HepG2 (cell line): ENCODE results near the gene IFITM10. TPM values are rescaled to one million over a fixed set of nuclear protein-coding genes. Genes with fewer than 3 reads are reported as not detected.
A peak's percentile ranks its signal among the peaks of the same experiment; 100 is the strongest.

Source experiments
- CBX1 ChIP-seq: IDR thresholded peaks from one replicate; pipeline ENCODE4 v1.6.1; 2016; ENCODE audit warnings: antibody characterized with exemption, low read depth
- HOXA3 ChIP-seq: sonication (generic); formaldehyde crosslinking; IDR thresholded peaks from 2 replicates; pipeline ENCODE4 v1.5.0; 2020; ENCODE audit warnings: missing genetic modification reagents
- LCORL ChIP-seq, 2 experiments: fragments of 450-650 bp in 1 of 2; sonication (generic) in 1 of 2; formaldehyde crosslinking in 1 of 2; IDR thresholded peaks; 2 replicates each; pipeline versions ENCODE4 v1.5.0 to v1.6.1; 2017 to 2020; ENCODE audit warnings: antibody characterized with exemption in 1 of 2, missing genetic modification reagents in 1 of 2
- MAZ ChIP-seq, 2 experiments: sonication (generic) in 1 of 2; formaldehyde crosslinking in 1 of 2; IDR thresholded peaks; 2 replicates each; pipeline versions ENCODE4 v1.5.0 to v1.6.1; 2012 to 2020; ENCODE audit warnings: low read depth in 2 of 2, mild to moderate bottlenecking in 2 of 2, borderline replicate concordance in 1 of 2, improper control_type of control experiment in 1 of 2, low read length in 1 of 2, missing genetic modification reagents in 1 of 2, moderate library complexity in 1 of 2
- NCOA2 ChIP-seq: sonication (generic); formaldehyde crosslinking; IDR thresholded peaks from 2 replicates; pipeline ENCODE4 v1.8.0; 2022; ENCODE audit warnings: inconsistent platforms
- SMAD3 ChIP-seq: sonication (generic); formaldehyde crosslinking; IDR thresholded peaks from 2 replicates; pipeline ENCODE4 v1.4.0; 2020; ENCODE audit warnings: missing genetic modification reagents
- TOPORS ChIP-seq: sonication (generic); formaldehyde crosslinking; IDR thresholded peaks from 2 replicates; pipeline ENCODE4 v1.8.0; 2023; ENCODE audit warnings: mild to moderate bottlenecking, missing genetic modification reagents
- ZIK1 ChIP-seq: sonication (generic); formaldehyde crosslinking; IDR thresholded peaks from 2 replicates; pipeline ENCODE4 v1.5.0; 2020; ENCODE audit warnings: mild to moderate bottlenecking, low read depth, missing genetic modification reagents, borderline replicate concordance
- ZNF572 ChIP-seq: sonication (generic); formaldehyde crosslinking; IDR thresholded peaks from 2 replicates; pipeline ENCODE4 v1.5.1; 2020; ENCODE audit warnings: mild to moderate bottlenecking, missing genetic modification reagents
- ZNF619 ChIP-seq: sonication (generic); formaldehyde crosslinking; IDR thresholded peaks from 2 replicates; pipeline ENCODE4 v1.4.0; 2020; ENCODE audit warnings: mild to moderate bottlenecking, missing genetic modification reagents
- ZNF703 ChIP-seq: sonication (generic); formaldehyde crosslinking; IDR thresholded peaks from 2 replicates; pipeline ENCODE4 v1.5.1; 2020; ENCODE audit warnings: missing genetic modification reagents, mild to moderate bottlenecking, moderate library complexity, borderline replicate concordance
- polyA plus RNA-seq, 8 experiments: library from polyadenylated mRNA; depleted of rRNA in 3 of 8; stranded (reverse) in 7 of 8; unstranded in 1 of 8; fragments of >200 nt; fragmentation: Illumina TruSeq in 4 of 8; extraction: Trizol in 4 of 8; gene quantifications; 2 replicates each; pipeline versions ENCODE4 v1.2.1 to v1.2.3, GENCODE V29; 2011 to 2016; ENCODE audit warnings: low read depth in 4 of 8, missing spikeins in 1 of 8, mixed read lengths in 1 of 8; ENCODE audit not compliant: insufficient read depth in 1 of 8
- total RNA-seq, 5 experiments: library from RNA; depleted of rRNA; stranded (reverse); fragments of >200 nt; fragmentation: Illumina TruSeq; extraction: Trizol; gene quantifications; 2 replicates each; pipeline ENCODE4 v1.2.3, GENCODE V29; 2016; ENCODE audit warnings: low read depth in 1 of 5
- TF ChIP-seq, protein P1 (sequence below): sonication (generic); formaldehyde crosslinking; conservative IDR thresholded peaks from 2 replicates; pipeline ENCODE4 v1.4.0; 2020; ENCODE audit warnings: mild to moderate bottlenecking, missing genetic modification reagents, moderate library complexity
- TF ChIP-seq, protein P2 (sequence below): sonication (generic); formaldehyde crosslinking; IDR thresholded peaks from 2 replicates; pipeline ENCODE4 v1.4.0; 2020; ENCODE audit warnings: missing genetic modification reagents
- TF ChIP-seq, protein P3 (sequence below): sonication (generic); formaldehyde crosslinking; IDR thresholded peaks from 2 replicates; pipeline ENCODE4 v1.5.0; 2020; ENCODE audit warnings: mild to moderate bottlenecking, missing genetic modification reagents, borderline replicate concordance
- TF ChIP-seq, protein P4 (sequence below): sonication (generic); formaldehyde crosslinking; IDR thresholded peaks from 2 replicates; pipeline ENCODE4 v1.5.0; 2020; ENCODE audit warnings: mild to moderate bottlenecking, missing genetic modification reagents

The IFITM10 gene
- total and polyA plus RNA-seq, 2 of the 13 experiments (the other 11 are each of a cell fraction or from before 2014, with no cell fraction given): 0.09 to 0.13 TPM

DNA sequence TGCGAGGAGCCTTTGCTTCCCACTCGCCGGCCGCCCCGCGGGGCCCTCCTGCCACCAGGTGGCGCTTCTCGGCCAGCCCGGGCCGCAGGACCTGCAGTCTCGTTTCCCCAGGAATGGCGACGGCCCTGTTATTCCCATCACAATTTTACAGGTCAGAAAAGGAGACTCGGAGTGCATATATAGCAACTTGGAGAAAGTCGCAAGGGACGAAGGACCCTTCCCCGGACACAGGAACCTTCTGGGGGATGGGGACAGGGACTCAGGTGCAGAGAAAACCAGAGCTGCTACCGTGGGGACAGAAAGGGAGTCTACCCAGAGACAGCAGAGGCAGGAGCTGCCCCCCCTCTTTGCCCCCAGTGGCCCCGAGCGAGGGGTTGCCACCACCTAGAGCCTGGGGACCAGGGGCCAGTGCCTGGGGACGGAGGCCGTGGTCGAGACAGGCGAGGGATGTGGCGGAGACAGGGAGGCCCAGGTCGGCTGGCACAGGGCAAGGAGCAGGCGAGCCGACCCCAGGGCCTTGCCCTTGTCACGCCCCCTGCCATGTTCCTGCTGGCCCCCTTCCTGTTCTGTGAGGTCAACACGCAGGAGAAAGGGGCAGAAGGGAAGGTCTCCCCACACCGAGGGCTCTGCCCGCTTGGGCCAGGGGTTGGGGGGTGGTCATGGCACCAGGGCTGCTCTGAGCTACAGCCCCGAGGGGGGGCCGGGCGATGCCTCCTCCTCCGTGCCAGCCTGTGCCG is 56.9 kb downstream of the IFITM10 start (continued):
- TF ChIP-seq, protein P1, sequence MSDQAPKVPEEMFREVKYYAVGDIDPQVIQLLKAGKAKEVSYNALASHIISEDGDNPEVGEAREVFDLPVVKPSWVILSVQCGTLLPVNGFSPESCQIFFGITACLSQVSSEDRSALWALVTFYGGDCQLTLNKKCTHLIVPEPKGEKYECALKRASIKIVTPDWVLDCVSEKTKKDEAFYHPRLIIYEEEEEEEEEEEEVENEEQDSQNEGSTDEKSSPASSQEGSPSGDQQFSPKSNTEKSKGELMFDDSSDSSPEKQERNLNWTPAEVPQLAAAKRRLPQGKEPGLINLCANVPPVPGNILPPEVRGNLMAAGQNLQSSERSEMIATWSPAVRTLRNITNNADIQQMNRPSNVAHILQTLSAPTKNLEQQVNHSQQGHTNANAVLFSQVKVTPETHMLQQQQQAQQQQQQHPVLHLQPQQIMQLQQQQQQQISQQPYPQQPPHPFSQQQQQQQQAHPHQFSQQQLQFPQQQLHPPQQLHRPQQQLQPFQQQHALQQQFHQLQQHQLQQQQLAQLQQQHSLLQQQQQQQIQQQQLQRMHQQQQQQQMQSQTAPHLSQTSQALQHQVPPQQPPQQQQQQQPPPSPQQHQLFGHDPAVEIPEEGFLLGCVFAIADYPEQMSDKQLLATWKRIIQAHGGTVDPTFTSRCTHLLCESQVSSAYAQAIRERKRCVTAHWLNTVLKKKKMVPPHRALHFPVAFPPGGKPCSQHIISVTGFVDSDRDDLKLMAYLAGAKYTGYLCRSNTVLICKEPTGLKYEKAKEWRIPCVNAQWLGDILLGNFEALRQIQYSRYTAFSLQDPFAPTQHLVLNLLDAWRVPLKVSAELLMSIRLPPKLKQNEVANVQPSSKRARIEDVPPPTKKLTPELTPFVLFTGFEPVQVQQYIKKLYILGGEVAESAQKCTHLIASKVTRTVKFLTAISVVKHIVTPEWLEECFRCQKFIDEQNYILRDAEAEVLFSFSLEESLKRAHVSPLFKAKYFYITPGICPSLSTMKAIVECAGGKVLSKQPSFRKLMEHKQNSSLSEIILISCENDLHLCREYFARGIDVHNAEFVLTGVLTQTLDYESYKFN (CRISPR knock-in tag): 0 out of 2 replicates have a peak, but pooled peaks have one; percentile 13
- no peak for TF ChIP-seq ZIK1 (CRISPR knock-in tag)
- peak; percentile 9 for TF ChIP-seq CBX1
- 0 out of 2 replicates have a peak, but pooled peaks have one; percentile 34 for TF ChIP-seq SMAD3 (CRISPR knock-in tag)
- peak; percentile 80 for TF ChIP-seq HOXA3 (CRISPR knock-in tag)
- no peak for TF ChIP-seq ZNF619 (CRISPR knock-in tag)
- TF ChIP-seq, protein P2, sequence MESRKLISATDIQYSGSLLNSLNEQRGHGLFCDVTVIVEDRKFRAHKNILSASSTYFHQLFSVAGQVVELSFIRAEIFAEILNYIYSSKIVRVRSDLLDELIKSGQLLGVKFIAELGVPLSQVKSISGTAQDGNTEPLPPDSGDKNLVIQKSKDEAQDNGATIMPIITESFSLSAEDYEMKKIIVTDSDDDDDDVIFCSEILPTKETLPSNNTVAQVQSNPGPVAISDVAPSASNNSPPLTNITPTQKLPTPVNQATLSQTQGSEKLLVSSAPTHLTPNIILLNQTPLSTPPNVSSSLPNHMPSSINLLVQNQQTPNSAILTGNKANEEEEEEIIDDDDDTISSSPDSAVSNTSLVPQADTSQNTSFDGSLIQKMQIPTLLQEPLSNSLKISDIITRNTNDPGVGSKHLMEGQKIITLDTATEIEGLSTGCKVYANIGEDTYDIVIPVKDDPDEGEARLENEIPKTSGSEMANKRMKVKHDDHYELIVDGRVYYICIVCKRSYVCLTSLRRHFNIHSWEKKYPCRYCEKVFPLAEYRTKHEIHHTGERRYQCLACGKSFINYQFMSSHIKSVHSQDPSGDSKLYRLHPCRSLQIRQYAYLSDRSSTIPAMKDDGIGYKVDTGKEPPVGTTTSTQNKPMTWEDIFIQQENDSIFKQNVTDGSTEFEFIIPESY (CRISPR knock-in tag): no peak; the same call in 1 of the 2 replicates
- TF ChIP-seq, protein P3, sequence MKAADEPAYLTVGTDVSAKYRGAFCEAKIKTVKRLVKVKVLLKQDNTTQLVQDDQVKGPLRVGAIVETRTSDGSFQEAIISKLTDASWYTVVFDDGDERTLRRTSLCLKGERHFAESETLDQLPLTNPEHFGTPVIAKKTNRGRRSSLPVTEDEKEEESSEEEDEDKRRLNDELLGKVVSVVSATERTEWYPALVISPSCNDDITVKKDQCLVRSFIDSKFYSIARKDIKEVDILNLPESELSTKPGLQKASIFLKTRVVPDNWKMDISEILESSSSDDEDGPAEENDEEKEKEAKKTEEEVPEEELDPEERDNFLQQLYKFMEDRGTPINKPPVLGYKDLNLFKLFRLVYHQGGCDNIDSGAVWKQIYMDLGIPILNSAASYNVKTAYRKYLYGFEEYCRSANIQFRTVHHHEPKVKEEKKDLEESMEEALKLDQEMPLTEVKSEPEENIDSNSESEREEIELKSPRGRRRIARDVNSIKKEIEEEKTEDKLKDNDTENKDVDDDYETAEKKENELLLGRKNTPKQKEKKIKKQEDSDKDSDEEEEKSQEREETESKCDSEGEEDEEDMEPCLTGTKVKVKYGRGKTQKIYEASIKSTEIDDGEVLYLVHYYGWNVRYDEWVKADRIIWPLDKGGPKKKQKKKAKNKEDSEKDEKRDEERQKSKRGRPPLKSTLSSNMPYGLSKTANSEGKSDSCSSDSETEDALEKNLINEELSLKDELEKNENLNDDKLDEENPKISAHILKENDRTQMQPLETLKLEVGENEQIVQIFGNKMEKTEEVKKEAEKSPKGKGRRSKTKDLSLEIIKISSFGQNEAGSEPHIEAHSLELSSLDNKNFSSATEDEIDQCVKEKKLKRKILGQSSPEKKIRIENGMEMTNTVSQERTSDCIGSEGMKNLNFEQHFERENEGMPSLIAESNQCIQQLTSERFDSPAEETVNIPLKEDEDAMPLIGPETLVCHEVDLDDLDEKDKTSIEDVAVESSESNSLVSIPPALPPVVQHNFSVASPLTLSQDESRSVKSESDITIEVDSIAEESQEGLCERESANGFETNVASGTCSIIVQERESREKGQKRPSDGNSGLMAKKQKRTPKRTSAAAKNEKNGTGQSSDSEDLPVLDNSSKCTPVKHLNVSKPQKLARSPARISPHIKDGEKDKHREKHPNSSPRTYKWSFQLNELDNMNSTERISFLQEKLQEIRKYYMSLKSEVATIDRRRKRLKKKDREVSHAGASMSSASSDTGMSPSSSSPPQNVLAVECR (CRISPR knock-in tag): peak; percentile 18; the same call in 1 of the 2 replicates
- TF ChIP-seq NCOA2: peak; percentile 36; the same call in 1 of the 2 replicates
- TF ChIP-seq, protein P4, sequence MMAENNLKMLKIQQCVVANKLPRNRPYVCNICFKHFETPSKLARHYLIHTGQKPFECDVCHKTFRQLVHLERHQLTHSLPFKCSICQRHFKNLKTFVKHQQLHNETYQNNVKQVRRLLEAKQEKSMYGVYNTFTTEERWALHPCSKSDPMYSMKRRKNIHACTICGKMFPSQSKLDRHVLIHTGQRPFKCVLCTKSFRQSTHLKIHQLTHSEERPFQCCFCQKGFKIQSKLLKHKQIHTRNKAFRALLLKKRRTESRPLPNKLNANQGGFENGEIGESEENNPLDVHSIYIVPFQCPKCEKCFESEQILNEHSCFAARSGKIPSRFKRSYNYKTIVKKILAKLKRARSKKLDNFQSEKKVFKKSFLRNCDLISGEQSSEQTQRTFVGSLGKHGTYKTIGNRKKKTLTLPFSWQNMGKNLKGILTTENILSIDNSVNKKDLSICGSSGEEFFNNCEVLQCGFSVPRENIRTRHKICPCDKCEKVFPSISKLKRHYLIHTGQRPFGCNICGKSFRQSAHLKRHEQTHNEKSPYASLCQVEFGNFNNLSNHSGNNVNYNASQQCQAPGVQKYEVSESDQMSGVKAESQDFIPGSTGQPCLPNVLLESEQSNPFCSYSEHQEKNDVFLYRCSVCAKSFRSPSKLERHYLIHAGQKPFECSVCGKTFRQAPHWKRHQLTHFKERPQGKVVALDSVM (CRISPR knock-in tag): peak; percentile 14
- peak; percentile 23; the same call in 1 of the 2 replicates for TF ChIP-seq MAZ (IDR thresholded peaks at IDR 0.05; ENCODE audit: borderline replicate concordance, low read depth, low read length)
- TF ChIP-seq MAZ (CRISPR knock-in tag; IDR thresholded peaks at IDR 0.05; ENCODE audit: low read depth): peak; percentile 26; the same call in 1 of the 2 replicates
- TF ChIP-seq ZNF703: no peak; the same call in 1 of the 2 replicates
- TF ChIP-seq LCORL (IDR thresholded peaks at IDR 0.05): no peak
- TF ChIP-seq LCORL (CRISPR knock-in tag; IDR thresholded peaks at IDR 0.05): no peak
- TF ChIP-seq TOPORS (CRISPR knock-in tag): peak; percentile 58; the same call in 1 of the 2 replicates
- TF ChIP-seq ZNF572: 0 out of 2 replicates have a peak, but pooled peaks have one; percentile 50
